Measurements from ENCODE around the gene C2CD2.

Gene C2CD2

GRCh38 chr21:41907496-41908258, 46.1 kb downstream of the C2CD2 start:
- DNase-seq (ENCODE audit: low spot score), result no peak

DNA sequence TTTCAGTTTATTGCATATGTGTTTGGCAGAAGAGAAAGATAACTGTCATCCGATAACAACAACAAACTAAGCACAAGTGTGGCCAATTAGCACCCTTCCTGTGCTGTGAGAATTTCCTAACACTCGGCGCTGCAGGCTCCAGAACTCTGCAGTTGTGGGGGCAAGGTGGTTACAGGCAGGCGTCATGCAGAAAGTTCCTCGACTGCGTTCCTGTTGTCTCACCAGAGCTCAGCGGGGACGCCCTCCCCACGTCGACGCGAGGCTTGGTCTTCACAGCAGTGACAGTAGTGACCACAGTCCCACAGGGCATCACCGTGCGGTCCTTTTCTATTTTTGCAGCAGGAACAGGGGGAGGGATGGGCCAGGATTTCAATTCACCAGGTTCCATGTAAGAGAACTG, 47.0 kb downstream of the C2CD2 start:
- no peak for DNase-seq (ENCODE audit: low spot score)

GRCh38 chr21:41903559-41904351, 50.1 kb downstream of the C2CD2 start:
- no peak for DNase-seq (ENCODE audit: low spot score)

DNA sequence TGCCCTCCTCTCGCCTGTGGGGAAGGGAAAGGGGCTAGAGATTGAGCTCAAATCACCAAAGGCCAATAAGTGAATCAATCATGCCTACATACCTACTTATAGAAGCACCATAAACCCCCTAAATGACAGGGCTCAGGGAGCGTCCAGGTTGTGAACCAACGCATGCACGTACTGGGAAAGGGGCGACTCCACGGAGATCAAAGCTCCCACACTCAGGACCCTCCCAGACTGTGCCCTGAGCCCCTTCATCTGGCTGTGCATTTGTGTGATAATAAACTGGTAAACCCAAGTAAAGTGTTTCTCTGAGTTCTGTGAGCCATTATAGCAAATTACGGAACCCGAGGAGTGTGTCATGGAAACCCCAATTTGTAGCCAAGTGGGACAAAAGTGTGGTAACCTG, 50.9 kb downstream of the C2CD2 start:
- no peak for DNase-seq (ENCODE audit: low spot score)

DNA sequence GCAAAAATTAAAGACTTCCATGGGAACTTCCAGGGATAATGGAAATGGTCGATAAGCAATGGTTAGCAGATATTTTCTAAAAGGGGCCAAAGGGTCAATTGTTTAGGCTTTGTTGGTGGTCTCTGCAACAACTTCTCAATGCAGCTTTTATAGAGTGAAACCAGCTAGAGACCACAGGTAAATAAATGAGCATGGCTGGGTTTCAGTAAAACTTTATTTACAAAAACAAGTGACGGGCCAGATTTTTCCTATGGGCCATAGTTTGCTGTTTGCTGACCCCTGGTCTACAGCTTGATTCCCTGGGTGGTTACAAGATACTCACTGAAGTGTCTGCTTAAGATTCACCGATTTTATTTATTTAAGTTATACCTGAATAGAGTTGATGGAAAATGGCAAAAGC, 52.0 kb downstream of the C2CD2 start:
- DNase-seq (ENCODE audit: low spot score), result no peak

DNA sequence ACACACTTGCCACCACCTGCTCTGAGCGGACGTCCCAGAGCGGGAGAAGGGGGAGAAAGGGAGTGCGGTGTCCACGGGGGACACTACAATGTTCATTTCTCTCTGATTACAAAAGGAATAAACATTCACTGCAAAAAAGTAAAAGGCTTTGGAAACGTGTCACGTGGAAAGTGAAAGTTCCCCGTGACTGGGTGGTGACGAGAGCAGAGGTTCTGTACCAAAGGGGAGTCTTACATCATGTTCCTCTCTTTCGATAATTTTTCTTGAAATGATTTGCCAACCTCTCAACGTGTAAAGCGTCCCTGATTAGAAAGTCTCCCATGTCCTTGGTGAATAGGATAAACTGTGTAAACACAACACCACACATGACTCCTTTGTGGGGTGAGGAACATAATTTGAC, 52.7 kb downstream of the C2CD2 start:
- no peak for DNase-seq (ENCODE audit: low spot score)

GRCh38 chr21:41900401-41900800, 53.4 kb downstream of the C2CD2 start:
- no peak for DNase-seq (ENCODE audit: low spot score)

- no peak for DNase-seq (ENCODE audit: low spot score)
Measured at GRCh38 chr21:41899426-41900202, 54.2 kb downstream of the C2CD2 start.

- no peak for DNase-seq (ENCODE audit: low spot score)
Measured at GRCh38 chr21:41898998-41899397, 54.8 kb downstream of the C2CD2 start.

DNA sequence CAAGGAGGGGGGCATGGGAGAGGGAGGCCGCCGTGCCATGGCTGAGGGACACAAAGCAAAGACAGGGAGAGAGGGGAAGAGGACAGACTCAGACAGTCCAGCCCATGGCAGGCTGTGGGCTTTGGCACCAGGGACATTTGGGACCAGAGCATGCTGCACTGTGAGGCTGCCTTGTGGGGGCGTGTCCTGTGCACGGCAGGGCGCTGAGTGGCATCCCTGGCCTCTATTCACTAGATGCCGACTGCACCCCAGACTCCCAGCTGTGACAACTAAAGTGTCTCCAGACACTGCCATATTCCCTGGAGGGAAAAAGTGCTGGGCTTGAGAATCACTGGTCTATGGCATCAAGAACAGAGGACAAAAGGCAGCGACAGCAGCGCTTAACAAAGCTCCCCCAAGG, 56.1 kb downstream of the C2CD2 start:
- DNase-seq (ENCODE audit: low spot score), result no peak

DNA sequence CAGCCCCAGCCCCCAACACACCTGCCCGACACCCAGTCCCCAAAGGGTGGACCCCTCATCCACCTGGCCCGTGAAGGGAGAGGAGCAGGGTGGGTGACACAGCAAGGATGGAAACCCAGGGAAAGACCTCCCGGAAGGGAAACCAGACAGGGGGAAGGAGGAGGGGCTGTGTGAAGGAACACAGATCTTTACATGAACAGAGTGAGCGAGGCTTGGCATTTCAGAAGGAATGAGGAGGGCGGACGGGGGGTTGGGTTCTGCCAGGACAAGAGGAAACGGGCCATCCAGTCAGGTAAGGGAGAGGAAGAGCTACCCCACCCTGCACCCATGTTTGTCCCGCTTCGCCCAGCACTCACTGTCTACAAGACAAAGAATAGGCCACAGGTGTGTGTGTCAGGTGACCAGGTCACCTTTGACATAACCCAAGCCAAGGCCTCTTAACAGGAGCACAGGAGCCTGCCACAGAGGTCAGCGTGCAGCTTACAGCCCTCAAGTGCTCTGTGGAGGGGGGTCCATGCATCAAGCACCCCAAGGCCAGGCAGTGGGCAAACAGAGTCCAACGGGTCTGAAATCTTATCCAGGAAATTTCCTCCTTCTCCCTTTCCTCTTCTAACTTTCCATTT, 56.7 kb downstream of the C2CD2 start:
- DNase-seq (ENCODE audit: low spot score), result no peak

DNA sequence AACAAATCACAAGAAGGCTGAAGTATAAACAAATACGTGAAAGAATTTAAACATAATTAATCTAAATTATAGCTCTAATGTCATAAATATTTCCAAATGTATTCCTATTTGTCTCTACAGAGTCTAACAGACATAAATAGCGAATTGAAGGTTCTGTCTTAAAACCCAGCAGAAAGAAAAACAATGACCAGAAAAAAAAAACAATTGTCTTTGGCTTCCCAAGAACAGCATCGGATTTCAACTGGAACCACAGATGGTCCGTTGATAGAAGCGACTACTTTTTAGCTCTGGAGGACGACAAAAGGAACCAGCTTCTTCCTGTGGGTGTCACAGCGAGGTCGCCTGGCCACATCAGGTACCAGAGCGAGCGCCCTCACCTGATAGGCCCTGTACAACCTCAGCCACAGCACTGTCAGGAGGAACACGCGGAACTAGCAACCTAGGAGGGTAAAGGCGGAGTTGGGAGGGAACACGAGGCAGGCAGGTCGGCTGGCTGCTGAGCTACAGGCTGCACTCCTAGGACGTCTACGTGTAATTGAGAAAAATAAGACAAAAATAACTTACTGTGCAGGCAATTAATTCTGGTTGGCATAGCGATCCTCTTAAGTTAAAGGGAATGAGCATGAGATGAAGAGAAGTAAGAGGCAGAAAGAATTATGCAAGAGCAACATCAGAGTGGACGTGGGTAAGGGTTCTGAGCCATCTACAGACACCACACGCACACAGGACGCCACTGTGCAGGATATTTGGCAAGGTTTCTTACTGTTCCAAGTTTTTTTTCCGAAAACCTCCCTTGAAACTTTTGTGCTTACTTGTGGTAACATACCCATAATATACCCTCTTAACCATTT, 58.0 kb downstream of the C2CD2 start:
- no peak for DNase-seq (ENCODE audit: low spot score)

- DNase-seq (ENCODE audit: low spot score), result no peak
Measured at GRCh38 chr21:41894922-41895557, 58.8 kb downstream of the C2CD2 start.

- no peak for DNase-seq (ENCODE audit: low spot score)
Measured at GRCh38 chr21:41894511-41894910, 59.3 kb downstream of the C2CD2 start.

- no peak for DNase-seq (ENCODE audit: low spot score)
Measured at GRCh38 chr21:41892726-41893125, 61.1 kb downstream of the C2CD2 start.

GRCh38 chr21:41891132-41891531, 62.7 kb downstream of the C2CD2 start:
- no peak for DNase-seq (ENCODE audit: low spot score)

DNA sequence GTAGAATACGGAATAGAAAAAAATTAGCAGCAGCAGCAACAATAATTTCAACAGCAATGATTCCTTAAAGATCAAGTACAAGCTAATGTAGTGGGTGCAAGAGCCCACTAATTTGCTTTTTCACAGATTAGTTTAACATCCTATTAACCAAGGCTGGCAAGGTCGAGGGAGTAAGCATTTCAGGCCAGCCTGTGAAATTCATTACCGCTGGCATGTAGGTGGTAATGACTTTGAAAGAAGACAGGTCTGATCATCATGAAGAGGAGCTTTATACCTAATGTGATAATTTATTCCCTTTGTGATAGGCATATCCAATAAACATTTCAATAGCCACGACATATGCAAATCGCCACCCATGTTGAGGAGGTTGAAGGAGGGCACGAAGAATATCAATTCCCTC, 63.5 kb downstream of the C2CD2 start:
- DNase-seq (ENCODE audit: low spot score), result no peak

DNA sequence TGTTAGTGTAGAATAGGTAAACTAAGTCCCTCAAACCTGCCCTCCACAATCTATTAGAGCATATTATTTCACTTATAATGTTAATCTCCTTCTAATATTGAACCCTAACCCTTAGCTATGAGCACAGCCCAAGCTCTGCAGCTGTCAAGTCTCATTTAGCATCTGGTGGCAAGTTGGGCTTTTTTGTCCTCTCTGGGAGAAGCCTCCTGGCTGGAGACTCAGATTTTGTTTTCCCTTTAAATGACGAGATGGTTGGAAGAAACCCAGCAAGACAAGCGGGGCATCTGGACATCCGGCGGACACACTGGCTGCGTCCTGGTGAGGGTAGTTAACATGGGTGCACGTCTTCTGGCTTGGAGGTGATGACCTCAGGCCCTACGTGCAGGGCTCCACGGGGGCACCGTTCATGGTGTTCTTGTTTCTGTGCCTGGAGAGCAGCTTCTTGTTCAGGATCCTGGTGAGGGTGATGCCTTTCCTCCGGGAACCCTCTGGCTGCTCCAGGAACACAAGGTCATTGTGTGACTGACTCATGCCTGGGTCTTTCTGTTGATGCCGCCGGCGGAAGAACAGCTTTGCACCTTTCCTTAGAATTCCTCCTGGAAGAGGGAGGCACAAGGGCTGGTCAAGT, 65.0 kb downstream of the C2CD2 start:
- no peak for DNase-seq (ENCODE audit: low spot score)

GRCh38 chr21:41887667-41888066, 66.2 kb downstream of the C2CD2 start:
- DNase-seq (ENCODE audit: low spot score), result no peak

DNA sequence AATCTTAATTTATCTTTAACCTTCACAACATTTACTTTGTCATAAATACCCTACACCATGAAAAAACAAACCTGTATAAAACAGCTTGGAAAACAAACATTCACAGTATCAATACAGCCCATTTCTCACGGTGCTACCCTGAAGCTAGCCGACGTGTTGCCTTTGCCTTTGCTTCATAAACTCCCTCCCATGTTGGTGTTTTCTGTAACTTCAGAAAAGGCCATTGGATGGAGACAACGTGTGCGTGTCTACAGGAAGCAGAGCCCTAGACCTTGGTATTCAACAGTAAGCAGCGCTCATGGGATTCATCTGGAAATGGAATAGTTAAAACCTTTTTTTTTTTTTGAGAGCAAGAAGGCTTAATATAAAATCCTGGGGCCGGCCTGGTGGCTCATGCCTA, 67.5 kb downstream of the C2CD2 start:
- no peak for DNase-seq (ENCODE audit: low spot score)

Data from putamen (tissue), 1 donor.